GM21360 (cell line): ENCODE measurements around the gene PIK3R3.

Experiments
- ATAC-seq: cut with Tn5 transposase; IDR thresholded peaks from one replicate; pipeline ENCODE4 v1.9.1; 2021; ENCODE audit warnings: mild to moderate bottlenecking, moderate library complexity; ENCODE audit not compliant: unreplicated experiment

The PIK3R3 gene

GRCh38 chr1:46030876-46031660, 101.4 kb downstream of the PIK3R3 start:
- no peak for ATAC-seq

GRCh38 chr1:46030074-46030870, 102.2 kb downstream of the PIK3R3 start:
- ATAC-seq, result no peak

DNA sequence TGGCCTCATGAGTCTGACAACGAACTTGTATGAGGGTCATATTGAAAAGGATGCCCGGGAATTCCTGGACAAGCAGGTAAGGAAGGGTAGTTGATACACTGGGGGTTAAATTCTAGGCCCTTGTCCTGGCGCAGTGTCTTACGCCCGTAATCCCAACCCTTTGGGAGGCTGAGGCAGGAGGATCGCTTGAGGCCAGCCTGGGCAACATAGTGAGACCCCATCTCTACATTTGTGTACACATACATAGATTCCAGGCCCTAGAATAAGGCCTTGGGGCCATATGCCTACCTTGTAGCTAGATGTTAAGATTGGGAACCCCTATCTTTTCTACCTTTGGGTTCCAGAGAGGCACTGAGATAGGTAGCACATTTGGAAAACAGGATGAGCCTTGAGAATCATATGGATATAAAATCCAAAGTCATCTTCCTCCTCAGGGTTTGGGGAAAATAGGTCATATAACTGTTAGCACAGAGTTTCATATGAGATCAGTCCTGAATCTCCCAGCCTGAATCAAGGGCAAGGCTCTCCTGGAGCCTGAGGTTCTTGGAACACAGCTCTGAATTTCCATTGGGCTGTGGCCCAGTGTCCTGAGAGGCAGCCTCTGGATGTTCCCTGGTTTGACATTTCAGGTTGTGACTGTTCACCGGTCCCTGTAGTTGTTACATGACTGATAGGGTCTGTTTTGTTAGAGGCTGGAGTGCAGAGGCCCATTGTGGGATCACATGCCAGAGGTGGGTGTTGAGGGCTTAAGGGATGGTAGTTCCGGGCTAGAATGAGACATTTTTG, 104.4 kb downstream of the PIK3R3 start:
- ATAC-seq, result no peak

GRCh38 chr1:46026531-46026930, 105.9 kb downstream of the PIK3R3 start:
- ATAC-seq, result no peak

- no peak for ATAC-seq
Measured at GRCh38 chr1:46021046-46021996, 111.1 kb downstream of the PIK3R3 start.

DNA sequence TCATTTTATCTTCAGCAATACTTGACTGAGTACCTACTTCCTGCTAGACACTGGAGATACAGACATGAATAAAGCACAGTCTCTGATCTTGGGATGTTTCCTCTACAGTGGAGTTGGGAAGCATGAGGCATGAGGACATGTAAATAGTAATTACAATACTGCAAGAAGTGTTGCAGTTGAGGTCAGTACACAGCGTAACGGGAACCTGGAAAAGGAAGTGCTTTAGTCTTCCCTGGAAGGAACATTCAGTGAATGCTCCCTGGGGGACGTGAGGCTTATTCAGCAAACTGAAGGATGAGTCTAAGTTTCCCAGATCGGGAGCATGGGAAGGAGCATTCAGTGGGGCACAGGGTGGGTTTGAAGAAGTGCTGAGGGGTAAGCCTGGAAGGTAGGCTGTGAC, 112.4 kb downstream of the PIK3R3 start:
- no peak for ATAC-seq

GRCh38 chr1:46019348-46019747, 113.1 kb downstream of the PIK3R3 start:
- ATAC-seq, result no peak

DNA sequence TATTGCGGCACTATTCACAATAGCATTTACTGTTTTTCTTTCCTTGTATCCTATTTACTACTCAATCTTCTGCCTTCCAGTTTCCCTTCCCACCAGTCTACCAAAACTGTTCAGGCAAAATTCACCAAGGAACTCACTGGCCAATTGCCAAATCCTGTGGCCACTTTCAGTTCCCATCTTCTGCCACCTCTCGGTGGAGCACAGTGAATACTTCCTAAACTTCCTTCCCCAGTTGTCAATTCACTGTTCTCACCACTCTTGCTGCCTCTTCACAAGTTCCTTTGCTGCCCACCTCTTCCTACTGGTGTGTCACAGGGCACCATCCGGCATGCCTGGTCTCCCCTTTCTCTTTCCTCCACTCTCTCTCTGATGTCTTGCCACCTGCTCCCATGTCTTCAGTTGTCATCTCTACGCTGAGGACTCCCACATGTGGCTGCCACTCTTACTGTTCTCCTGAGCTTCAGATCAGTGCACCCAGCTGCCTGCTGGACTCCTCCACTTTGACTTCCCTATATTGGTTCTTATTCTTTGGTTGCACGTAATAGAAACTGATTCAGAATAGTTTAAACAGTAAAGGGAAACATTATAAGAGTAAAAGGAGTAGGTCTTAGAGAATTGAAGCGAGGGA, 114.4 kb downstream of the PIK3R3 start:
- ATAC-seq, result no peak

- ATAC-seq, result no peak
Measured at GRCh38 chr1:46013581-46013980, 118.8 kb downstream of the PIK3R3 start.

DNA sequence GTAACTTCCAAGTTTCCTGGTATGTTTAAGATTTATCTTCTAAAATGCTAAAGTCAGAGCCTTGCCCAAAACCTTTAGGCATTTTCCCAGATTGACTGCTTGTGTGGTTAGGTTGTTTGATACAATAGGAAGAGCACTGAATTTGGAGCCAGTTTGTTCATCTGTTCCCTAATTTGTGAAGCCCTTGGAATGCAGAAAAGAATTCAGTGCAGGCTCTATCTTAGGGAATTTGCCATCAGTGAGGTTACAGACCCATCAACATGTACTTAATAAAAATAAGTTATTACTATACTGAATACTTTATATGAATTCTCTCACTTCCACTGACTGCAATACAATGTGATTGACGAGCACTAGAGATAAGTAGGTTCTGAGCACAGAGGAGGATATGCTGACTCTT, 120.2 kb downstream of the PIK3R3 start:
- ATAC-seq, result no peak

DNA sequence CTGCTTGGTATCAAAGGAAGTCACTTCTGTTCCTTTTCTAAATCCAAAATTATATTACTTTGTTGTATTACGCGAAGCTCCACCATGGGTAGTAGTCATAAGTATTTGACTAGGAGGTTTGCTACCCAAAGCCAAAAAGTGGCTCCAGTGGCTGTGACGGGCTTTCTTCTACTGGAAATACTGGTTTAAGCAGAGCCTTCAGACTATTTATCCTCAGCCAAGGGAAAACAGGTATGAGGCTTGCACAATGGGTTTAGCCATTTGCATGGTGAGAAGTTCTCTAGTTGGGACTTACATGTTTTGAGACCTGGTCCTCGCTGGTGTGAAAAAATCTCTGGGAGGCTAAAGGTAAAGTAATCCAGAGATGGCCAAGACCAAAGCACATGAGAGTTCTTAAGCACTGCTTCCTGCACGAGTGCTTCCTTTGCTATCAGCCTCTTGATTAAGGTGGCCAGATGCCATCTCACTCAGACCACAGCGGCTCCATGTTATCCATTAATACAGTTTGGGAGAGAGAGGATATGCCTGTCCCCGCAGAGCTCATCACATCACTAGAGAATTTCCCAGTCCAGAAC, 121.2 kb downstream of the PIK3R3 start:
- ATAC-seq, result no peak

DNA sequence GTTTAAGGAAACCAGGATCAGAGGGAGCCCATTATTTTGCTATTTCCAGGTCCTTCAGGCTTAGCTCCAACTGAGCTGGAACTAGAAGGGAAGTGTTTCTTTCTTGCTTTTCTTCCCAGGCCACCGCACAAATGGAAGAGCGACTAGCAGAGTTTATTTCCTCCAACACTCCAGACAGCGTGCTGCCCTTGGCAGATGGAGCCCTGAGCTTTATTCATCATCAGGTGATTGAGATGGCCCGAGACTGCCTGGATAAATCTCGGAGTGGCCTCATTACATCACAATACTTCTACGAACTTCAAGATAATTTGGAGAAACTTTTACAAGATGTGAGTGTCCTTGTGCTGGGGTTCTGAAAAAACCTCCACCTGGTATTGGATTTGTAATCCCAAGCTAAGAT, 121.8 kb downstream of the PIK3R3 start:
- ATAC-seq, result no peak

DNA sequence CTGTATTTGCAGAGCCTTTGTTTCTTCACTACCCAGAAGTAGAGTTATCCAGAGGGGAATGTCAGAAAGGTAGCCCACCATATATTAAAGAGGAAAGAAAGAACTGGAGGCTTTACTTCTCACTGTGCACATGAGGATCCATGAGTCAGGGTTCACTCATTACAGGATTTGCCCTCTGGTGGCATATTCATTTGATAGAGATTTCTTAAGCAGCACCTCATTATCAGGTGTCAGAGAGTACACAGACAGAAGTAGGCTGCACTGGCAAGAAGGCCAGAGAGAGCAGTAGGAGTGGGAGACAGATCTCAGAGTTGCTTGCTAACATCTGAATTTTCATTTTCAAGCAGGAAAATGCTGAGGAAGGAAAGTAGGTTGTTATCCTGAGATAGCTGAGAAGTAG, 123.8 kb downstream of the PIK3R3 start:
- no peak for ATAC-seq

DNA sequence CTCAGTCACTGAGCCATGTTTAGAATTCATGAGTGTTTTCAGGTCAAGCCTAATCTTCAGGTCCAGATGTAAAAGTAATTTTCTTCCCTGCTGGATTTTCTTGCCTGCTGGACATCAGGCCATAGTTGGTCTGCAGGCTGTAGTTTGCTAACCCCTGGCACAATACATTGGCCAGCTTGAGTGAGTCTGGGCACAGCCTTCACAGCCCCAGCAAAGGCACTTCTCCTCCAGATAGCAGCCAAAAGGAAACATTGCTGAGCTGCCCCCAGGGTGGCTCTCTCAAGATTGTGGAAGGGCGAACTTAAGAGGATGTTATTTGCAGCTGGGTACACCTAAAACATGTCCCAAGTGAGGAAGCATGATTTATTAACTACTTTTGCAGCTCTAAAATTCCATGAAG, 126.8 kb downstream of the PIK3R3 start:
- no peak for ATAC-seq

- no peak for ATAC-seq
Measured at GRCh38 chr1:46004492-46004891, 127.9 kb downstream of the PIK3R3 start.

GRCh38 chr1:46003315-46003714, 129.1 kb downstream of the PIK3R3 start:
- no peak for ATAC-seq

DNA sequence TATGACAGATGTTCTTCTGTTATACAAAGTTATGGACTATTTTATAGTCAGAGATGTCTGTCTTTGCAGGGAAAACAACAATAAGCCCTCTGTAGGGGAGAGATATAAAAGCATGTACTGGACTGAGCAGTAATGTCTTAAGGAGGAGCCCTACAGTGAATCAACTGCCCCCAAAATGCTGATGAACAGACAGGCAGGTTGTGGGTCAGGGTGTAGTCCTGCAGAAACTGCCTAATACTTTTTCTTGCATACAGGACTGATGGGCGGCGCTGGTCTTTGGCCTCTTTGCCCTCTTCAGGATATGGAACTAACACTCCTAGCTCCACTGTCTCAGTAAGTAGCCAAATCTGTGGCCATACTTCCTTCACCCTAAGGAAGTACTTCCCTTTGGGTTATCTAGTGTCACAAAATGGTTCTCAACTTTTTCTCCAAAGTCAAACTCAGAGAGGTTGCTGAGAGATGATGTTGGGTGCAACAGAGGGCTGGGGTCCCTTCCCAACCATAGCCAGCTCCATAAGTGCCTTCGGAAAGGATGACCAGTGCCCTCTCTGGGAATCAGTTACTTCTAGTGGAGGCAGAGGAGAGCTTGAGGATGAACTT, 129.8 kb downstream of the PIK3R3 start:
- ATAC-seq, result no peak

DNA sequence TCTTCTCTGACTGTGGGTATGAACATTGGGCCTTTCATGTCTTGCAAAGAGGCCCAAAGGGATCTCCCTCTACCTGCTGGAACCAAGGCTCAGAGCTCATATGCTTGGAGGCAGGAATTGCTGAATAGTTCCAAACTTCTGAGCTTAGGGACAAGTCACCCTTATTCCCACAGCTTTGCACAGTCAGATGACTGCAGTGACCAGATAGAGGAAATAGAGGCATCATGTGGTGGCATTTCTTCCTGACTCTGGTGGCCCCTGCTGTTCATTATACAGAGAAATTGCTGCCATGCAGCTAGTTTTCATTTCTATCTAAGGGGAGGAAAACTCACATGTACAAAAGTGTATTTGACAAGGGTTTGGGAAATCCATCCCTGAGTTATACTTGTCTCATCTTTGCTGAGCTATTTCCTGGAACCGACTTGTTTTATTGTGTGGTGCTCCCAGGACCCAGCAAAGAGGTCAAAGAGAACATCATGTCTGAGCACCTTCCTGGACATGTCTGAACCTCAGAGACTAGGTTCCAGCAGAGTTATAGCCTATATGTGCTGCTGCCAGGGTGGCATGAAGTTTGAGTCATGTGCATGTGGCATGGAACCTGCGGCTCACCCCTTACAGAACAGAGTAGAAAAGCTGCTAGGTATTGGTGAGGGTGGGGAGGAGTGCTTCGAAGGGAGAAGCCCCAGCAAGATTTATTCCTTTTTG, 131.2 kb downstream of the PIK3R3 start:
- no peak for ATAC-seq

DNA sequence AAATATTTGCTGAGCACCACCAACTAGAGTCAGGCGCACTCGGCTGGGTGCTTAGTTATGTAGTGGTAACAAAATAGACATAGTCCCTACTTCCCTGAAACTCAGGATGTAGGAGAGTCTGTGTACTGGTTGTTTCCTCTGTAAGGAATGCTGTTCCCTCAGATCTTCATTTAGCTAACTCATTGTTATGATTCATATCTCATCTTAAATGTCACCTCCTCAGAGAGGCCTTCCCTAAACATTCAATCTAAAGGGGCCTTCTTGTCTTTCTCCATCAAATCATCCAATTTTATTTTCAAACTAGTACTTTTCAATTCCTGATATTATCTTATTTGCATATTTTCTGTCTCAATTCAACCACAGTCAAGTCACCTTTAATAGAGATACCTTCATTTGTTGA, 132.9 kb downstream of the PIK3R3 start:
- no peak for ATAC-seq
